Measurements from ENCODE around the gene SF3B2. TPM values are rescaled to one million over a fixed set of nuclear protein-coding genes. Genes with fewer than 3 reads are reported as not detected.

Gene SF3B2
- total and polyA plus RNA-seq, 4 donors: 50.5 to 67.6 (median 57.2) TPM

DNA sequence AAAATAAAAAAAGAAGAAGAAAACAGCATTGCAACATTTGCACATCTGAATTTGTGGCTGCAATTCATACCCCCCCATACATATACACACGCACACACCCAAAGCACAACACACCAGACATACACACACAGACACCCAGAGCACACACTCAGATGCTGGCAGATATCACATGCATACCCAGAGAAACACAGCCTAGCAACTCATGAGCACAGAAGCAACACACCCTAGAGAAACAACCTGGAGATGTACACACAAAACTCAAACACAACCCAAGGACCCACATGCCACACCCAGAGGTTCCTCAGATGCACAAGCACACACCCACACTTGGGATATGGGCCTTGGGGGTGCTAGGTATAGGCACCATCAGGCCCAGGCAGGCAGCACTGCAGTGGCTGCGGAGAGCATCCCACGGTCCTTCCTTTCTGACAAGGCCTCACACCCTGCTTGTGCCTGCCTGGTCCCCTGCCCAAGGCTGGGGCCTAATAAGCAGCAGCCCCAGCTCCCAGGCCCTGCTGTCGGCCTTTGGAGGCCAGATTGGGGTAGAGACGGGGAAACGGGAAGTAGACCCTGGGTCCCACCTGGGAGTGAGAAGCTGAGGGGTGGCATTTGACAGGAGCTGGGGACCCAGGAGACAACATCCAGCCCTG lies 37.2 kb upstream of the SF3B2 start:
- H3K9me3 ChIP-seq (ENCODE audit: control insufficient read depth in 4 of 4, low read length in 3 of 4): no peaks in the 10 kb centered on the region
- no peak for TF ChIP-seq EGR1 (IDR thresholded peaks at IDR 0.05; ENCODE audit: low read depth in 2 of 2)
- TF ChIP-seq HNF4G (IDR thresholded peaks at IDR 0.05): no peak
- no peak for TF ChIP-seq FOXA1 (IDR thresholded peaks at IDR 0.05)
- TF ChIP-seq RXRA (IDR thresholded peaks at IDR 0.05): no peak
- TF ChIP-seq, protein P1, sequence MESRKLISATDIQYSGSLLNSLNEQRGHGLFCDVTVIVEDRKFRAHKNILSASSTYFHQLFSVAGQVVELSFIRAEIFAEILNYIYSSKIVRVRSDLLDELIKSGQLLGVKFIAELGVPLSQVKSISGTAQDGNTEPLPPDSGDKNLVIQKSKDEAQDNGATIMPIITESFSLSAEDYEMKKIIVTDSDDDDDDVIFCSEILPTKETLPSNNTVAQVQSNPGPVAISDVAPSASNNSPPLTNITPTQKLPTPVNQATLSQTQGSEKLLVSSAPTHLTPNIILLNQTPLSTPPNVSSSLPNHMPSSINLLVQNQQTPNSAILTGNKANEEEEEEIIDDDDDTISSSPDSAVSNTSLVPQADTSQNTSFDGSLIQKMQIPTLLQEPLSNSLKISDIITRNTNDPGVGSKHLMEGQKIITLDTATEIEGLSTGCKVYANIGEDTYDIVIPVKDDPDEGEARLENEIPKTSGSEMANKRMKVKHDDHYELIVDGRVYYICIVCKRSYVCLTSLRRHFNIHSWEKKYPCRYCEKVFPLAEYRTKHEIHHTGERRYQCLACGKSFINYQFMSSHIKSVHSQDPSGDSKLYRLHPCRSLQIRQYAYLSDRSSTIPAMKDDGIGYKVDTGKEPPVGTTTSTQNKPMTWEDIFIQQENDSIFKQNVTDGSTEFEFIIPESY (IDR thresholded peaks at IDR 0.05): no peak
- TF ChIP-seq, protein P2, sequence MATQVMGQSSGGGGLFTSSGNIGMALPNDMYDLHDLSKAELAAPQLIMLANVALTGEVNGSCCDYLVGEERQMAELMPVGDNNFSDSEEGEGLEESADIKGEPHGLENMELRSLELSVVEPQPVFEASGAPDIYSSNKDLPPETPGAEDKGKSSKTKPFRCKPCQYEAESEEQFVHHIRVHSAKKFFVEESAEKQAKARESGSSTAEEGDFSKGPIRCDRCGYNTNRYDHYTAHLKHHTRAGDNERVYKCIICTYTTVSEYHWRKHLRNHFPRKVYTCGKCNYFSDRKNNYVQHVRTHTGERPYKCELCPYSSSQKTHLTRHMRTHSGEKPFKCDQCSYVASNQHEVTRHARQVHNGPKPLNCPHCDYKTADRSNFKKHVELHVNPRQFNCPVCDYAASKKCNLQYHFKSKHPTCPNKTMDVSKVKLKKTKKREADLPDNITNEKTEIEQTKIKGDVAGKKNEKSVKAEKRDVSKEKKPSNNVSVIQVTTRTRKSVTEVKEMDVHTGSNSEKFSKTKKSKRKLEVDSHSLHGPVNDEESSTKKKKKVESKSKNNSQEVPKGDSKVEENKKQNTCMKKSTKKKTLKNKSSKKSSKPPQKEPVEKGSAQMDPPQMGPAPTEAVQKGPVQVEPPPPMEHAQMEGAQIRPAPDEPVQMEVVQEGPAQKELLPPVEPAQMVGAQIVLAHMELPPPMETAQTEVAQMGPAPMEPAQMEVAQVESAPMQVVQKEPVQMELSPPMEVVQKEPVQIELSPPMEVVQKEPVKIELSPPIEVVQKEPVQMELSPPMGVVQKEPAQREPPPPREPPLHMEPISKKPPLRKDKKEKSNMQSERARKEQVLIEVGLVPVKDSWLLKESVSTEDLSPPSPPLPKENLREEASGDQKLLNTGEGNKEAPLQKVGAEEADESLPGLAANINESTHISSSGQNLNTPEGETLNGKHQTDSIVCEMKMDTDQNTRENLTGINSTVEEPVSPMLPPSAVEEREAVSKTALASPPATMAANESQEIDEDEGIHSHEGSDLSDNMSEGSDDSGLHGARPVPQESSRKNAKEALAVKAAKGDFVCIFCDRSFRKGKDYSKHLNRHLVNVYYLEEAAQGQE (IDR thresholded peaks at IDR 0.05): no peak
- TF ChIP-seq HNF4A (conservative IDR thresholded peaks at IDR 0.05): no peak
- no peak for TF ChIP-seq YY1 (IDR thresholded peaks at IDR 0.05)
- TF ChIP-seq GABPA (IDR thresholded peaks at IDR 0.05 in 1 of 2, conservative IDR thresholded peaks at IDR 0.05 in 1 of 2): no peak
- TF ChIP-seq TAF1 (conservative IDR thresholded peaks at IDR 0.05): no peak
- TF ChIP-seq NR2F2 (IDR thresholded peaks at IDR 0.05): no peak
- no peak for TF ChIP-seq FOXA2 (IDR thresholded peaks at IDR 0.05)
- TF ChIP-seq, protein P3, sequence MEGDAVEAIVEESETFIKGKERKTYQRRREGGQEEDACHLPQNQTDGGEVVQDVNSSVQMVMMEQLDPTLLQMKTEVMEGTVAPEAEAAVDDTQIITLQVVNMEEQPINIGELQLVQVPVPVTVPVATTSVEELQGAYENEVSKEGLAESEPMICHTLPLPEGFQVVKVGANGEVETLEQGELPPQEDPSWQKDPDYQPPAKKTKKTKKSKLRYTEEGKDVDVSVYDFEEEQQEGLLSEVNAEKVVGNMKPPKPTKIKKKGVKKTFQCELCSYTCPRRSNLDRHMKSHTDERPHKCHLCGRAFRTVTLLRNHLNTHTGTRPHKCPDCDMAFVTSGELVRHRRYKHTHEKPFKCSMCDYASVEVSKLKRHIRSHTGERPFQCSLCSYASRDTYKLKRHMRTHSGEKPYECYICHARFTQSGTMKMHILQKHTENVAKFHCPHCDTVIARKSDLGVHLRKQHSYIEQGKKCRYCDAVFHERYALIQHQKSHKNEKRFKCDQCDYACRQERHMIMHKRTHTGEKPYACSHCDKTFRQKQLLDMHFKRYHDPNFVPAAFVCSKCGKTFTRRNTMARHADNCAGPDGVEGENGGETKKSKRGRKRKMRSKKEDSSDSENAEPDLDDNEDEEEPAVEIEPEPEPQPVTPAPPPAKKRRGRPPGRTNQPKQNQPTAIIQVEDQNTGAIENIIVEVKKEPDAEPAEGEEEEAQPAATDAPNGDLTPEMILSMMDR (IDR thresholded peaks at IDR 0.05; ENCODE audit: low read depth, low read length, missing input control): no peak
- TF ChIP-seq RAD21 (IDR thresholded peaks at IDR 0.05): no peak
- H3K27ac ChIP-seq (ENCODE audit: low read depth in 1 of 2, low read length in 2 of 2): no peak overlapping the region
- H3K9ac ChIP-seq (ENCODE audit: low read depth in 1 of 2, low read length in 2 of 2): no peak overlapping the region
- no peak for DNase-seq (ENCODE audit: low spot score)
- WGBS: 96% methylated on average over 6 of the region's 6 CpGs
- no peaks in the 10 kb centered on the region for H3K36me3 ChIP-seq (ENCODE audit: control insufficient read depth in 4 of 4, insufficient read depth in 3 of 4, low read depth in 1 of 4, low read length in 3 of 4)
- H3K4me3 ChIP-seq (ENCODE audit: low read depth in 1 of 3, low read length in 3 of 3): no peak overlapping the region
- peaks cover 0 to 14% (median 0%) of the 10 kb centered on the region in 4 donors for H3K27me3 ChIP-seq (ENCODE audit: control insufficient read depth in 4 of 4, insufficient read depth in 4 of 4, low read length in 3 of 4)
- peaks cover 0 to 4% (median 1%) of the 10 kb centered on the region in 4 donors for H3K4me1 ChIP-seq (ENCODE audit: control insufficient read depth in 4 of 4, insufficient read depth in 4 of 4, low read length in 3 of 4)

DNA sequence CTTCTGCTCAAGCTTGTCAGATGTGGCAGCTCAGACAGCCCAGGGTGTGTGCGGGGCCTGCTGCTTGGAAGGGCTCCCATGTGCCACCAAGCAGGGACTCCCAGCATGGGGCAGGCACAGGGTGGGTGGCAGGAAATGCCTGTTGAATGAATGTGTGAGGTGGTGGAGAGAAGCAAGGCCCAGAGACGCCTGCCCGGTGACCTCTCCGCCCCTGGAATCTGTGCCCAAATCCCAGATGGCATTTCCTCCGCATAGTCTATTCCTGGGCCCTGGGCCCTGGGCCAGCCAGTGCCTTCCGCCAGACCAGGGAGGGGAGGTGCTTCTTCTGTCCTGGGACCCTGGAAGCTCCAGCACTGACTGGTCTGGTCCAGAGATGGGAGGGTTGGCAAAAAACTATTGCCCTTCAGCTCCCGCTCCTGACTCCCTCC lies 36.7 kb upstream of the SF3B2 start:
- H3K4me3 ChIP-seq (ENCODE audit: low read depth in 1 of 3, low read length in 3 of 3): no peak overlapping the region
- H3K27ac ChIP-seq (ENCODE audit: low read depth in 1 of 2, low read length in 2 of 2): no peak overlapping the region
- no peak overlapping the region for H3K9ac ChIP-seq (ENCODE audit: low read depth in 1 of 2, low read length in 2 of 2)
- H3K36me3 ChIP-seq (ENCODE audit: control insufficient read depth in 4 of 4, insufficient read depth in 3 of 4, low read depth in 1 of 4, low read length in 3 of 4): no peaks in the 10 kb centered on the region
- H3K4me1 ChIP-seq (ENCODE audit: control insufficient read depth in 4 of 4, insufficient read depth in 4 of 4, low read length in 3 of 4): peaks cover 0 to 4% (median 1%) of the 10 kb centered on the region in 4 donors
- H3K27me3 ChIP-seq (ENCODE audit: control insufficient read depth in 4 of 4, insufficient read depth in 4 of 4, low read length in 3 of 4): peaks cover 0 to 14% (median 0%) of the 10 kb centered on the region in 4 donors
- TF ChIP-seq NR2F2 (IDR thresholded peaks at IDR 0.05) (no peak), RAD21 (IDR thresholded peaks at IDR 0.05) (no peak), JUND (IDR thresholded peaks at IDR 0.05) (no peak), HNF4G (IDR thresholded peaks at IDR 0.05) (no peak), YY1 (IDR thresholded peaks at IDR 0.05) (no peak), RXRA (IDR thresholded peaks at IDR 0.05) (no peak), EGR1 (IDR thresholded peaks at IDR 0.05; ENCODE audit: low read depth in 2 of 2) (no peak), TAF1 (conservative IDR thresholded peaks at IDR 0.05) (no peak), FOXA1 (IDR thresholded peaks at IDR 0.05) (no peak)
- TF ChIP-seq, protein P3 (IDR thresholded peaks at IDR 0.05; ENCODE audit: low read depth, low read length, missing input control): no peak
- TF ChIP-seq, protein P4, sequence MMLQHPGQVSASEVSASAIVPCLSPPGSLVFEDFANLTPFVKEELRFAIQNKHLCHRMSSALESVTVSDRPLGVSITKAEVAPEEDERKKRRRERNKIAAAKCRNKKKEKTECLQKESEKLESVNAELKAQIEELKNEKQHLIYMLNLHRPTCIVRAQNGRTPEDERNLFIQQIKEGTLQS (IDR thresholded peaks at IDR 0.05): no peak
- TF ChIP-seq, protein P5, sequence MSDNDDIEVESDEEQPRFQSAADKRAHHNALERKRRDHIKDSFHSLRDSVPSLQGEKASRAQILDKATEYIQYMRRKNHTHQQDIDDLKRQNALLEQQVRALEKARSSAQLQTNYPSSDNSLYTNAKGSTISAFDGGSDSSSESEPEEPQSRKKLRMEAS (IDR thresholded peaks at IDR 0.05): no peak
- DNase-seq (ENCODE audit: low spot score): no peak
- WGBS: 81% methylated on average over 7 of the region's 7 CpGs
- H3K9me3 ChIP-seq (ENCODE audit: control insufficient read depth in 4 of 4, low read length in 3 of 4): no peaks in the 10 kb centered on the region

Data from liver (tissue), 9 donors.